ENCODE results near the gene MYRF.

GRCh38 chr11:61771195-61771894 lies 18.9 kb downstream of the MYRF start:
- TF ChIP-seq CTCF (conservative IDR thresholded peaks at IDR 0.05) (no peak), ZFX (IDR thresholded peaks at IDR 0.05) (no peak)

Measured in C4-2B (cell line).